ENCODE data around the gene RERE.

Gene RERE

GRCh38 chr1:8571200-8571984 lies 246.0 kb downstream of the RERE start:
- Histone ChIP-seq H3K9ac (ENCODE audit: low read length in 2 of 2) (no peak overlapping the region), H3K36me3 (ENCODE audit: control insufficient read depth in 2 of 2, insufficient read depth in 2 of 2, low read length in 2 of 2) (no peaks in the 10 kb centered on the region), H3K4me3 (ENCODE audit: low read length in 2 of 2) (no peak overlapping the region), H3K27me3 (ENCODE audit: control insufficient read depth in 1 of 2, insufficient read depth in 2 of 2, low read length in 2 of 2) (no peaks in the 10 kb centered on the region), H3K27ac (ENCODE audit: low read length) (no peak overlapping the region), H3K4me1 (ENCODE audit: control insufficient read depth, insufficient read depth, low read length) (peaks cover 7% of the 10 kb centered on the region), H3K9me3 (ENCODE audit: control insufficient read depth in 2 of 2, low read length in 2 of 2) (no peaks in the 10 kb centered on the region)

GRCh38 chr1:8570465-8570864 lies 247.0 kb downstream of the RERE start:
- no peak overlapping the region for H3K9ac ChIP-seq (ENCODE audit: low read length in 2 of 2)
- H3K36me3 ChIP-seq (ENCODE audit: control insufficient read depth in 2 of 2, insufficient read depth in 2 of 2, low read length in 2 of 2) = no peaks in the 10 kb centered on the region
- no peak overlapping the region for H3K27ac ChIP-seq (ENCODE audit: low read length)
- H3K4me1 ChIP-seq (ENCODE audit: control insufficient read depth, insufficient read depth, low read length) = peaks cover 7% of the 10 kb centered on the region
- no peak overlapping the region for H3K4me3 ChIP-seq (ENCODE audit: low read length in 2 of 2)
- H3K27me3 ChIP-seq (ENCODE audit: control insufficient read depth in 1 of 2, insufficient read depth in 2 of 2, low read length in 2 of 2) = no peaks in the 10 kb centered on the region
- H3K9me3 ChIP-seq (ENCODE audit: control insufficient read depth in 2 of 2, low read length in 2 of 2) = no peaks in the 10 kb centered on the region

GRCh38 chr1:8569242-8569641 lies 248.2 kb downstream of the RERE start:
- H3K9ac ChIP-seq (ENCODE audit: low read length in 2 of 2) = no peak overlapping the region
- H3K27ac ChIP-seq (ENCODE audit: low read length) = no peak overlapping the region
- no peaks in the 10 kb centered on the region for H3K27me3 ChIP-seq (ENCODE audit: control insufficient read depth in 1 of 2, insufficient read depth in 2 of 2, low read length in 2 of 2)
- no peaks in the 10 kb centered on the region for H3K9me3 ChIP-seq (ENCODE audit: control insufficient read depth in 2 of 2, low read length in 2 of 2)
- peaks cover 7% of the 10 kb centered on the region for H3K4me1 ChIP-seq (ENCODE audit: control insufficient read depth, insufficient read depth, low read length)
- no peaks in the 10 kb centered on the region for H3K36me3 ChIP-seq (ENCODE audit: control insufficient read depth in 2 of 2, insufficient read depth in 2 of 2, low read length in 2 of 2)
- no peak overlapping the region for H3K4me3 ChIP-seq (ENCODE audit: low read length in 2 of 2)

- Histone ChIP-seq H3K4me3 (ENCODE audit: low read length in 2 of 2) (no peak overlapping the region), H3K27me3 (ENCODE audit: control insufficient read depth in 1 of 2, insufficient read depth in 2 of 2, low read length in 2 of 2) (no peaks in the 10 kb centered on the region), H3K4me1 (ENCODE audit: control insufficient read depth, insufficient read depth, low read length) (peaks cover 7% of the 10 kb centered on the region), H3K27ac (ENCODE audit: low read length) (no peak overlapping the region), H3K9ac (ENCODE audit: low read length in 2 of 2) (no peak overlapping the region), H3K9me3 (ENCODE audit: control insufficient read depth in 2 of 2, low read length in 2 of 2) (no peaks in the 10 kb centered on the region), H3K36me3 (ENCODE audit: control insufficient read depth in 2 of 2, insufficient read depth in 2 of 2, low read length in 2 of 2) (no peaks in the 10 kb centered on the region)
These were observed 248.6 kb downstream of the RERE start for GRCh38 chr1:8568837-8569236.

- Histone ChIP-seq H3K4me1 (ENCODE audit: control insufficient read depth, insufficient read depth, low read length) (peaks cover 10% of the 10 kb centered on the region), H3K27ac (ENCODE audit: low read length) (no peak overlapping the region)
These were observed 250.3 kb downstream of the RERE start for GRCh38 chr1:8567146-8567545.

GRCh38 chr1:8565802-8566201 lies 251.6 kb downstream of the RERE start:
- Histone ChIP-seq H3K9me3 (ENCODE audit: control insufficient read depth in 2 of 2, low read length in 2 of 2) (no peaks in the 10 kb centered on the region), H3K27ac (ENCODE audit: low read length) (no peak overlapping the region), H3K9ac (ENCODE audit: low read length in 2 of 2) (no peak overlapping the region), H3K4me3 (ENCODE audit: low read length in 2 of 2) (no peak overlapping the region), H3K27me3 (ENCODE audit: control insufficient read depth in 1 of 2, insufficient read depth in 2 of 2, low read length in 2 of 2) (no peaks in the 10 kb centered on the region), H3K36me3 (ENCODE audit: control insufficient read depth in 2 of 2, insufficient read depth in 2 of 2, low read length in 2 of 2) (no peaks in the 10 kb centered on the region), H3K4me1 (ENCODE audit: control insufficient read depth, insufficient read depth, low read length) (peaks cover 8% of the 10 kb centered on the region)

More at GRCh38 chr1:8567146-8567545, 250.3 kb downstream of the RERE start:
- H3K9ac ChIP-seq (ENCODE audit: low read length in 2 of 2) = no peak overlapping the region
- H3K36me3 ChIP-seq (ENCODE audit: control insufficient read depth in 2 of 2, insufficient read depth in 2 of 2, low read length in 2 of 2) = no peaks in the 10 kb centered on the region
- no peaks in the 10 kb centered on the region for H3K27me3 ChIP-seq (ENCODE audit: control insufficient read depth in 1 of 2, insufficient read depth in 2 of 2, low read length in 2 of 2)
- H3K4me3 ChIP-seq (ENCODE audit: low read length in 2 of 2) = no peak overlapping the region
- no peaks in the 10 kb centered on the region for H3K9me3 ChIP-seq (ENCODE audit: control insufficient read depth in 2 of 2, low read length in 2 of 2)

GRCh38 chr1:8563944-8564537 lies 253.4 kb downstream of the RERE start:
- Histone ChIP-seq H3K27me3 (ENCODE audit: control insufficient read depth in 1 of 2, insufficient read depth in 2 of 2, low read length in 2 of 2) (no peaks in the 10 kb centered on the region), H3K27ac (ENCODE audit: low read length) (no peak overlapping the region), H3K36me3 (ENCODE audit: control insufficient read depth in 2 of 2, insufficient read depth in 2 of 2, low read length in 2 of 2) (no peaks in the 10 kb centered on the region), H3K9ac (ENCODE audit: low read length in 2 of 2) (no peak overlapping the region), H3K9me3 (ENCODE audit: control insufficient read depth in 2 of 2, low read length in 2 of 2) (no peaks in the 10 kb centered on the region), H3K4me1 (ENCODE audit: control insufficient read depth, insufficient read depth, low read length) (peaks cover 3% of the 10 kb centered on the region), H3K4me3 (ENCODE audit: low read length in 2 of 2) (no peak overlapping the region)

GRCh38 chr1:8562881-8563865 lies 254.3 kb downstream of the RERE start:
- H3K27ac ChIP-seq (ENCODE audit: low read length) = no peak overlapping the region
- H3K9ac ChIP-seq (ENCODE audit: low read length in 2 of 2) = no peak overlapping the region
- no peaks in the 10 kb centered on the region for H3K9me3 ChIP-seq (ENCODE audit: control insufficient read depth in 2 of 2, low read length in 2 of 2)
- no peak overlapping the region for H3K4me3 ChIP-seq (ENCODE audit: low read length in 2 of 2)
- H3K36me3 ChIP-seq (ENCODE audit: control insufficient read depth in 2 of 2, insufficient read depth in 2 of 2, low read length in 2 of 2) = no peaks in the 10 kb centered on the region
- H3K4me1 ChIP-seq (ENCODE audit: control insufficient read depth, insufficient read depth, low read length) = peaks cover 3% of the 10 kb centered on the region
- H3K27me3 ChIP-seq (ENCODE audit: control insufficient read depth in 1 of 2, insufficient read depth in 2 of 2, low read length in 2 of 2) = no peaks in the 10 kb centered on the region

GRCh38 chr1:8562222-8562621 lies 255.2 kb downstream of the RERE start:
- H3K36me3 ChIP-seq (ENCODE audit: control insufficient read depth in 2 of 2, insufficient read depth in 2 of 2, low read length in 2 of 2) = no peaks in the 10 kb centered on the region
- no peaks in the 10 kb centered on the region for H3K9me3 ChIP-seq (ENCODE audit: control insufficient read depth in 2 of 2, low read length in 2 of 2)
- H3K27ac ChIP-seq (ENCODE audit: low read length) = no peak overlapping the region
- H3K4me1 ChIP-seq (ENCODE audit: control insufficient read depth, insufficient read depth, low read length) = peaks cover 3% of the 10 kb centered on the region
- H3K4me3 ChIP-seq (ENCODE audit: low read length in 2 of 2) = no peak overlapping the region
- H3K9ac ChIP-seq (ENCODE audit: low read length in 2 of 2) = no peak overlapping the region
- no peaks in the 10 kb centered on the region for H3K27me3 ChIP-seq (ENCODE audit: control insufficient read depth in 1 of 2, insufficient read depth in 2 of 2, low read length in 2 of 2)

- Histone ChIP-seq H3K9ac (ENCODE audit: low read length in 2 of 2) (no peak overlapping the region), H3K4me1 (ENCODE audit: control insufficient read depth, insufficient read depth, low read length) (peaks cover 3% of the 10 kb centered on the region), H3K9me3 (ENCODE audit: control insufficient read depth in 2 of 2, low read length in 2 of 2) (no peaks in the 10 kb centered on the region), H3K27ac (ENCODE audit: low read length) (no peak overlapping the region), H3K27me3 (ENCODE audit: control insufficient read depth in 1 of 2, insufficient read depth in 2 of 2, low read length in 2 of 2) (no peaks in the 10 kb centered on the region), H3K36me3 (ENCODE audit: control insufficient read depth in 2 of 2, insufficient read depth in 2 of 2, low read length in 2 of 2) (peaks cover 0 to 5% of the 10 kb centered on the region in 2 donors), H3K4me3 (ENCODE audit: low read length in 2 of 2) (no peak overlapping the region)
These were observed 256.6 kb downstream of the RERE start for GRCh38 chr1:8560611-8561544.

Measured in stomach smooth muscle (tissue), 2 donors.